HG03520 (cell line): Measurements from ENCODE around the gene NUP214.
"Not testable (repeated sequence)": the region's sequence is repeated elsewhere in the genome, so short reads cannot be mapped to it uniquely, and the experiment has no call there.

Source experiments
- ATAC-seq: cut with Tn5 transposase; IDR thresholded peaks from one replicate; pipeline ENCODE4 v1.9.1; 2021; ENCODE audit warnings: mild to moderate bottlenecking, moderate library complexity; ENCODE audit not compliant: unreplicated experiment

NUP214 gene

DNA sequence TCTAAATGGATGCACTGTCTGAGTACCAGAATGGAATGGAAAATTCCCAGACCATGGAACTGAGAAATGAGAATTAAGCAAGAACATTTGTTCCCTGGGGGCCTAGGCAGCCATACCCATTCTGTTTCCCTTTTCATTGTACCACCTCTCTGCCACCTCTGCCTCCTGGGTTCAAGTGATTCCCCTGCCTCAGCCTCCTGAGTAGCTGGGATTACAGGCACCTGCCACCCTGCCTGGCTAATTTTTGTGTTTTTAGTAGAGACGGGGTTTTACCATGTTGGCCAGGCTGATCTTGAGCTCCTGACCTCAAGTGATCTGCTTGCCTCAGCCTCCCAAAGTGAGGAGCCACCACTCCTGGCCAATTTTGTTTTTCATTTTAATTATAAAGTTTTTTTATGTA, 33.3 kb downstream of the NUP214 start:
- ATAC-seq, result not testable (repeated sequence)

DNA sequence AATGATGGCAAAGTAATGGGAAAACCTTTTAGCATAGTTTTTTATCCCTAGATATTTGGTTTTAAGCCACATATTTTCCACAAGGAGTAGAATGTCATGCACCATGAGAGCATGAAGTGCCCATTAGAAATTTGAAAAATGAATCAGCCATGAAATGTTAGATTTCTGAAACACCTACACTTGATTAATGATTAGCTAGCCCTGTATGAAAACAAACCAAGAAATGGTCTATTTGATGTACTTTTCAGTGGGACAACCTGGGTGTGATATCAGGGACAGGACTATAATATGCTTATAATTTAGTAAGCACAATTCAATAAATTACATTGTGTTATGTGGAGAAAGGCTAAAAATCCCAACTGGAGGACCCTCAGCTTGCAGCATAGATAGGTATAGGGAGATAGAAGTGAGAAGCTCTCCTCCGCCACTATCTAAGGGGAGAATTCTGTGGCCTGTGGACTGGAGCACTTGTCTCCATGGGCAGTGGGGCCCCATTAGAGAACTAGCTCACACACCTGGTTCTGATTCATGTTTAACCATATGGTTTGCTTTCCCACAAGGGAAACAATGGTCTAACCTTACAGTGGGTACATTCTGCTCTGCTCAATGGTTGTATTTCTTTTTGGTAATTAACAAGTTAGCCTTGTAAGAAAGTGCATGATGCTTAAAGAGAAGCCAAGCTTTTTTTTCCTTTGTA, 35.2 kb downstream of the NUP214 start:
- no peak for ATAC-seq

DNA sequence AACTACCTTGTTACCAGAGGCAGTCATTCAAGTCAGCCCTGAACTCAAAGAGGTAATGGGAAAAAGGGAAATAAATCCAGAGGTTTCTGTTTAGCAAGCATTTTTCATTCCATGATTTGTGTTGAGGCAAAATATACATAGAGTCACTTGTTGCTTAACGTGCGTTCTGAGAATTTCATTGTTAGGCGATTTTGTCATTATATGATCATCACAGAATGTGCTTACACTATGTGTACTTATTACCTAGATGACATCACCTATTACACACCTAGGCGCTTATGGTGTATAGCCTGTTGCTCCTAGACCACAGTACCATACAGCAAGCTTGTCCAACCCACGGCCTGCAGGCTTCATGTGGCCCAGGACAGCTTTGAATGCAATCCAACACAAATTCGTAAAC, 36.2 kb downstream of the NUP214 start:
- ATAC-seq, result no peak

DNA sequence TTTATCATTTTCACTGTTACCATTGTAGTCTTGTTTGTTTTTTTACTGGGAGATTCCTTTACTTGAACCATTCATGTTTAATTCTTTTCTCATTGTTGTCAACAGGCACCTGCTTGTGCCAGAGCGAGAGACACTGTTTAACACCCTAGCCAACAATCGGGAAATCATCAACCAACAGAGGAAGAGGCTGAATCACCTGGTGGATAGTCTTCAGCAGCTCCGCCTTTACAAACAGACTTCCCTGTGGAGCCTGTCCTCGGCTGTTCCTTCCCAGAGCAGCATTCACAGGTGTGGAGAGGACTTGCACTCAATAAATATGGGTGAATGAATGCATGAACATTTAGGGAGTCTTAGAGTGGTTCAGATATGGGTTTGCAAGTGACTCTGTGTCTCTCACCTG, 37.5 kb downstream of the NUP214 start:
- ATAC-seq, result no peak

DNA sequence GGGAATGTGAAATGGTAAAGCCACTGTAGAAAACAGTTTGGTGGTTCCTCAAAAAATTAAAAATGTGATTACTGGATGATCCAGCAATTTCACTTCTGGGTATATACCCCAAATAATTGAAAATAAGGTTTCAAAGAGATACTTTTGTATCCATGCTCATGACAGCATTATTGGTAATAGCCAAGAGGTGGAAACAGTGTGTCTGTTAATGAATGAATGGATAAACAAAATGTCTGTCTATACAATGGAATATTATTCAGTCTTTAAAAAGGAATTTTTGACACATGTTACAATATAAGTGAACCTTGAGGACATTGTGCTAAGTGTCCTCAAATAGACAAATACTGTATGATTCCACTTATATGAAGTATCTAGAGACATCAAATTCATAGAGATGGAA, 40.1 kb downstream of the NUP214 start:
- no peak for ATAC-seq

DNA sequence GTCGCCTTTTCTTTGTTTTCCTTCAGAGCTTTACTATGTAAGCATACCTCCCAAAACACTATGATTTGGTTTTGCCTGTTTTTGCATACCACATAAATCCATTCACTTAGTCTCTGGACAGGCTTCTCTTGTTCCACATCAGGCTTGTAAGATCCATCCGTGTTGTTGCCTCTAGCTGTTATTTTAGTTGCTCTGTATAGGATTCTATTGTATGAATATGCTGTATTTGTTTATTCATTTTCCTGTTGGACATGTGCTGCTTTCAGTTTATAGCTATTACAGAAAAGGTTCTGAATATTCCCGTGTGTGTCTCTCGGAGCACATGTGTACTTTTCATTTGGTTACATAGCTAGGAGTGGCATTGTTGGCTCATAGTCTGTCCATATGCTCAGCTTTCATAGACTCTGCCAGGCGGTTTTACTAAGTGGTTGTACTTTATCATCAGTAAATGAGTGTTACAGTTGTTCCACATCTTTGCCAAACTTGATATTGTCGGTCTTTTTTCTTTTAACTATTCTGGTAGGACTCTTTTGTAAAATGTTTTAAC, 41.8 kb downstream of the NUP214 start:
- ATAC-seq, result no peak

DNA sequence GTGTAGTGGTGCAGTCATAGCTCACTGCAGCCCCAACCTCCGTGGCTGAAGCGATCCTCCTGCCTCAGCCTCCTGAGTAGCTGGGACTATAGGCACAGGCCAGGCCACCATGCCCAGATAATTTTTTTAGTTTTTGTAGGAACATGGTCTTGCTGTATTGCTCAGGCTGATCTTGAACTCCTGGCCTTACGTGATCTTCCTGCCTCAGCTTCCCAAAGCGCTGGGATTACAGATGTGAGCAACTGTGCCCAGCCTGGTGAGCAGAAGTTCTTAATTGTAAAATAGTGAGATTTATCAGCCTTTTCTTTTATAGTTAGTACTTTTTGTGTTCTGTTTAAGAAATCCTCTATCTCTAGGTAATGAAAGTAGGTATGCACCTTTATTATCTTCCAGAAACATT, 42.5 kb downstream of the NUP214 start:
- no peak for ATAC-seq

DNA sequence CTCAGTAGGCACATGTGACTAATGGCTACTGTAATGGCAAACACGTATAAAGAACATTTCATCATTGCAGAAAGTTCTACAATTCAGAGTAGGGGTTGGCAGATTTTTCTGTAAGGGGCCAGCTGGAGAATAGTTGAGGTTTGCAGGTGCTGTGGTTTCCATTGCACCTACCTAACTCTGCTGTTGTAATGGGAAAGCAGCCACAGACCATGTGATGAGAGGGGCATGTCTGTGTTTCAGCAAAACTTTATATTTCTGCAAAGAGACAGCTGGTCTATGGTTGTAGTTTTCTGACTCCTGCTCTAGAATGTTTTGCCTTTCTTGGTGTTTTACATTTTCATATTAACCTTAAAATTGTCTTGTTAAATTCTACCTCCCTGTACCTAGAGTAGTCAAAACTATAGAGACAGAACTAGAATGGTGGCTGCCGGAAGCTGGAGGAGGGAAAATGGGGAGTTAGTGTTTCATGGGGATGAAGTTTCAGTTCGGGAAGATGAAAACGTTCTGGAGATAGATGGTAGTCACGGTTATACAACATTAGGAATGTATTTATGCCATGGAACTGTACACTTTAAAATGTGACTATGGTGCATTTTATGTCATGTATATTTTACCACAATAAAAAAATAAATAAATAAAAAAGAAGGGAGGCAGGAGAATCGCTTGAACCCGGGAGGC, 44.3 kb downstream of the NUP214 start:
- ATAC-seq, result no peak

DNA sequence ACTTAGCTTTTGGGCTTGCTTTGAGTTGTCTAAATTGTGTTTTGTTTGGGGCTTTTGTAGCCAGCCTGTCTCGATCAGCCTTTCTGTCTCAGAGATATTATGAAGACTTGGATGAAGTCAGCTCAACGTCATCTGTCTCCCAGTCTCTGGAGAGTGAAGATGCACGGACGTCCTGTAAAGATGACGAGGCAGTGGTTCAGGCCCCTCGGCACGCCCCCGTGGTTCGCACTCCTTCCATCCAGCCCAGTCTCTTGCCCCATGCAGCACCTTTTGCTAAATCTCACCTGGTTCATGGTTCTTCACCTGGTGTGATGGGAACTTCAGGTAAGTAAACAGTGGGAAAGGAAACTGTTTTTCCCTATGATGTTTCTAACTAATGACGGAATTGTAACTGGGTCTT, 48.6 kb downstream of the NUP214 start:
- no peak for ATAC-seq

DNA sequence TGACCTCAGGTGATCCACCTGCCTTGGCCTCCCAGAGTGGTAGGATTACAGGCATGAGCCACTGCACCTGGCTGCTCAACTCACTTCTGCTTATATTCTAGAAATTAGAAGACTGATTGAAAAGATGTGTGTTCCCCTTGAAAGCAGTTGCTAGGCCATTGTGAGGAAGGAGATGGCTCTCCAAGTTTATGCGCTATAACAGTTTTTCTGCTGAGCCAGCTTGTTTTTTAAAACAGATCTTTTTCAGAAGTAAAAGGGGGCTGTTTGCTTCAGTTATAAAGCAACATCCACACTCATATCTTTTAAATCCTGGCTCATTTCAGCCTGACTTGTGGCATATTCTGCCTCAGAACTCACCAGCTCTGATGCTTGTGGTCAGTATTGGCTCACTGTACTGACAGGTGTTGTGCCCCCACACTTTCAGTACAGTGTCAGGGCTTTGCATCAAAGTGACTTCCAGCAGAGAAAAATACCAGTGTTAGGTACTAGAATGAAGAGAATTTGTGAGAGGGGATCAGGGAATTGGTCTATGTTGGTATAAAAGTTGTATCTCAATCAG, 49.4 kb downstream of the NUP214 start:
- no peak for ATAC-seq

DNA sequence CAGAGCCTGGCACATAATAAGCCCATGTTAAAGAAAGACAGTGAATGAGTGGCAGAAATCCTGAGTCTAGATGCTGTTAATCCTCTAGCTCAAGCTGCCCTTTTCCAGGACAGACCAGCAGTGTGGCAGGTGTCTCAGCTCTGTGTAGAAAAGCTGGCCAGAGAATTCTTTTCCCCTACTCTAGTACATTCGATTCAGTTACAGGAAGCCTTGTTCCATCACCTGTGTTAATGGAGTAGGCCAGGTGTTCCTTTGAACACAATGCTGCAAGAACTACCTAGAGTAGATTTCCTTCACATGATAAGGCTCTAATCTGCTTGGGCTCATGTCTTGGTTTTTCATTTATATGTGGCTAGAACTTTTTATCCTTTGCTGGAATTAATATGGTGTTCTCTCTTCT, 52.5 kb downstream of the NUP214 start:
- ATAC-seq, result no peak

DNA sequence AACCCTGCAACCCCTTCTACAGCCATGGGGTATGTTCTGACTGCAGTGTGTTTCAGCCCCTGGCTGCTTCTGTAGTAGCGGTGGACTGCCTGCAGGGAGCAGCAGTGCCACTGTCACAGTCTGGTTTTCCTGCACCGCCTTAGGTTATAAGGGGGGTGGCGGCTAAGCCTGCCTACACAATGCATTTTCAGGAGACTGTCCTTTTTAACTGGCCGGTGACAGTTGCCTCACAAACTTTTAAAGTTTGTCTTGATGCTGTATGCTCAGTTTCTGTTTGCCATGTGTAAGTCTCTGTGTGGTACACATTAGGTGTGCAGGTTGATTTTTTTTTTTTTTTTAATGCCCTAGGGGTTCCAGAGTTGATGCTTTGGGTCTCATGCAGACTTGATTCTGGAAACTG, 53.0 kb downstream of the NUP214 start:
- ATAC-seq, result peak; percentile 61

DNA sequence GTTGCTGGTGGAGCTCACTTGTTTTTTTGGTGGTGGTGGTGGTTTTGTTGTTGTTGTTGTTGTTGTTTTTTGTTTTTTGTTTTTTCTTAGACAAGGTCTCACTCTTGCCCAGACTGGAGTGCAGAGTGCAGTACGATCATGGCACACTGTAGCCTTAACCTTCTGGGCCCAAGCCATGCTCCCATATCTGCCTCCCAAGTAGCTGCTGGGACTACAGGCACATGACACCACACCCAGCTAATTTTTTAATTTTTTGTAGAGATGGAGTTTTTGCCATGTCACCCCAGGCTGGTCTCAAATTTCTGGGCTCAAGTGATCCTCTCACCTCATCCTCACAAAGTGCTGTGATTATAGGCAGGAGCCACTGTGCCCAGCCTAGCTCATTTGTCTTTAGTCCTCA, 53.5 kb downstream of the NUP214 start:
- ATAC-seq, result no peak

DNA sequence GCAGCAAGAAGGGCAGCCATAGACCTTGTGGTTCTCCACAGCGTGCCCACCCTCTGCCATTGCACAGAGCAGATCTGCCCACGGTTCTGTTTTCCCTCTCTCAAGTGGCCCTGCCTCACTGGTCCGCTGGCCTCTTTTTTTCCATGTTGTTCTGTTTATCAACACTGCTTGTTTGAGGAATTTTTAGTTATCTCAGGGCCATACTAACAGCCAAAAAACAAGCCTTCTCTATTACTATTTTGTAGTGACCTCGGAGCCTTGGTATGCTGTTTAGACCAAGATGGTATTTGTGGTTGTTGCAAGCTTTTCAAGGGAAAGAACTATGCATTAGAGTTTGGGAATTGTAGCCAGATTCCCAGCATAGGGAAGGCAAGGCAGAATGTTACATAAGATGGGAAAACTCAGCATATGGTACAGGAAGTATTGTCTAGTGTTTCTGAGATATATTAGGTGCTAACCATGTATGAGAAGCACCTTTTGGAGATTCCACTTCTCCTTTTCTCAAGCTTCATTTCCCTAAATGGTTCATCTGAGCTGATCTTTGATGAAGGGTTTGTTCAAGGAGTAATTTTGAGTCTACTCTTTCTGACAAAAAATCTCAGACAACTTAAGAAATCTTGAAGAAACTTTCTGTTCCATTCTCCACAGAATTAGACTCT, 54.3 kb downstream of the NUP214 start:
- ATAC-seq, result no peak

DNA sequence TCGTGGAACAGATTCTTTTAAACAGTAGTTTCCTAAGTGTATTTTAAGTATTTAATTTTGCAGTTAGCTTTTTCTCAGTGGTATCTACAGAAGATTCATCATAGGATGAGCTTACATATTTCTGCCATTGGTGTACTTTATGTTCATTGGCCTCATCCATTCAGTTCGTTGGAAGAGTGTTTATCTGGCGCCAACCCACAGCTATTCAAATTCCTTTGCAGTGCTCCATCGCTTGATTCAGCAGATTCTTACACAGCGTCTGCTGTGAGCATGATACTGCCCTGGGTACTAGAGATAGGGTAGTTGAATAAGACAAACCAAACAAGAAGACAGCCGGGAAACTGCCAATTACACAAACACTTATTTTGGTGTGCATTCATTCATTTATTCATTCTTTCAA, 55.1 kb downstream of the NUP214 start:
- ATAC-seq, result no peak

DNA sequence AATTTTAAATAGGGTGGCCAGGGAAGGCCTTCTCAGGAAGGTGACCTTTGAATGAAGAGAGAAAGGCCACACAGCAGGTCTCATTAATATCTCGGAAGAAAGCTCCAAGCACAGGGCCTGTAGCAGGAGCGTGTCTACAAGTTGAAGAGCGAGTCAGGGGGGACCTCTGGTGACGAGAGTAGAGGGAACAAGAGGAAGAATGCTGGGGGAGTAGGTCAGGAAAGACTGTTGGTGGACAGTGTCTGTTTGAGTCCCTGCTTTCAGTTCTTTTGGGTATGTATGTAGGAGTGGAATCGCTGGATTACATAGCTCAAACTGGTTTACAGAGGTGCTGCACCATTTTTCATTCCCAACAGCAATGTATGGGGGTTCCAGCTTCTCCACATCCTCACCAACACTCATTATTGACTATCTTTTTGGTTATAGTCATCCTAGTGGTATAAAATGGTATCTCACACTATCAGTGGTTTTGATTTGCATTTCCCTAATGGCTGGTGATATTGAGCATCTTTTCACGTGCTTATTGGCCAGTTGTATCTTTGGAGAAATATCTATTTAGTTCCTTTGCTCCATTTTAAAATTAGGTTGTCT, 55.8 kb downstream of the NUP214 start:
- no peak for ATAC-seq

DNA sequence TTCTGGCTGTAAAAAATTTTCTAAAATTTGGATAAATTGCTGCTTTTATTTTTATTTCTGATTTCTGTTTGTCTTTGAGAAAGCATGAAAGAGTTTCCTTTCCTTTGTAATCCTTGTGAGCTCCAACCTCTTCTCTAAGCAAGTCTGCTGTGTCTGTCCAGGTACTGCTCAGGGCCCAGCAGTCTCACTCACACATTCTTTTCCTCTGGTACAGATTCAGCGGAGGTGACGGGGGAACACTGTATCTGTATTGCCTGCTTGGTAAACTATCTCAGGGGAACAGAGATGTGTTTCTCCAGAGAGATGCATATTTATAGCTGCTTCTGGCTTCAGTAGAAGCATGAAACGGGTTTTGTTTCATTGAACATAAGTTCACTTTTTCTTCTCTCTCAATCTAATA, 60.5 kb downstream of the NUP214 start:
- ATAC-seq, result no peak

DNA sequence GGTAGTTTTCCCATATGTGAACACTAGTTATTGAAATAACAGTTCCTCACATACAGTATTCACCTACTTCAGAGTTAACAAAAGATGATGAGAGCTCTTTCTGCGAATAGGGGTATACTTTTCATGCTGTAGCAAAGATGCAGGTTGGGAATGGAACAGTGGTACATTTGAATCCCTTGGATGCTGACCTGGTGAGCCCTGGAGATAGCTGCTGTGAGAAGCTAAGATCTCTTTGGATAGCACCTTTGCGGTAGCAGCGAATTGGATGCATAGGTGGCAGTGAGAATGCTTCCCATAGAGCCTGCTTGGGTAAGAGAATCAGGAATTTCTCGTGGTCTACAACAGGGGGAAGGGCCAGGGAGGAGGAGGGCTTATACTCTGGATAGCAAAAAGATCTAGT, 61.2 kb downstream of the NUP214 start:
- no peak for ATAC-seq

DNA sequence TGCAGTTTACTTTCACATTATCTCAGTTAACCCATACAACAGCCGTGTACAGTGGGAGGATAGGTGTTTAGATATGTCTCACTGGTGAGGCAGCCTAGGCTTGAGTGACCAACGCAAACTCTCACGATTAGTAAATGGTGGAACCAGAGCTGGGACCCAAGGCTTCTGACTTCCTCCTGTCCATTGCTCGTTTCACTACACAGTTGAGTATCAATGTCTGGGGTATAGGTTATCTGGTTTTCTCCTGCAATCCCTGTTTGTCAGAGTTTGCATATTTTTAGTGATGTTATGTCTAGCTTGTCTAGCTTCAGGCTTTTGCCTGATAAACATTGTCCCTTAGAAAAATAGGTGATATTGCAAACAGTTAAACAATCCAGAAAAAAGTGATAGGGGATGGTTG, 62.6 kb downstream of the NUP214 start:
- no peak for ATAC-seq

DNA sequence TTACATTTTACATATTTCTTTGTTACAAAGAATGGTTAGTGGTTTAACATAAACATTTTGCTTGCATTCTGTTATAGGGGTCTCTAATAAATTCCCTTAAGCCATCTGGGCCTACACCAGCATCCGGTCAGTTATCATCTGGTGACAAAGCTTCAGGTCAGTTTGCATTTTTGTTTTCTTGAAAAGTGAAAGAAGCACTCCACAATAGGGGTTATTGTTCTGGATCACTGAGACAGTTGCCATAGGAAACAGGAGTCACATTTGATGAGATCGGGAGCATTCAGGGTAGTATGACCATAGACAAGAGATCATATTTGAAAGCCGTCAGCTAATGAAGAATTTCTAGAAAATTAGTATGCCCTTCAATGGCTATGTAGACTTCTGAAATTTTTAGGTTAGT, 63.6 kb downstream of the NUP214 start:
- no peak for ATAC-seq

DNA sequence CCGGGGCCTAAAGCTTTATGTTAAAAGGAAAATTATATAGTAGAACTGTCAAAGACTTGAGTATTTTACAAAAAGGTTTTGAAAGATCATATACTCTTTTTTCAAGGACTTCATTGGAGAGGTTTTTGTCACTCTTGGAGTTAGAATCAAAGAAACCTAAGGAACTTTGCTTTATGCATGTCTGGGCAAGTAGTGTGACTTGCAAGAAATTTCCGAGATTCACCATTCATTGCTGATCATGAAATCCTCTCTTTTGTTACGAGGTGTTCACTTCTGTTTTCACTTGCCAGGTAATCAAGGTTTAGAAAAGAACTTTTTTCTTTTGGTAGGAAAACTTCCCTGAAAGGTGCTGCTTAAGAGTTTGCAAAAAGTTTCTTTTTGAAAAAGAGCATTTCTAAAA, 64.8 kb downstream of the NUP214 start:
- no peak for ATAC-seq
